Stimulated activated CD4-positive, alpha-beta T cell treated with anti-CD3 and anti-CD28 coated beads, TNF-alpha, amount 100 ng/mL, for 1 hour (primary cell): ENCODE measurements around the gene TLK1.
"Not testable (repeated sequence)": the region's sequence is repeated elsewhere in the genome, so short reads cannot be mapped to it uniquely, and the experiment has no call there.

ENCODE experiments used
- DNase-seq, 3 donors: peaks; one replicate each; pipeline ENCODE4 v3.0.0-alpha.2; 2020; ENCODE audit warnings: low read depth in 3 of 3, low spot score in 1 of 3

The TLK1 gene

DNA sequence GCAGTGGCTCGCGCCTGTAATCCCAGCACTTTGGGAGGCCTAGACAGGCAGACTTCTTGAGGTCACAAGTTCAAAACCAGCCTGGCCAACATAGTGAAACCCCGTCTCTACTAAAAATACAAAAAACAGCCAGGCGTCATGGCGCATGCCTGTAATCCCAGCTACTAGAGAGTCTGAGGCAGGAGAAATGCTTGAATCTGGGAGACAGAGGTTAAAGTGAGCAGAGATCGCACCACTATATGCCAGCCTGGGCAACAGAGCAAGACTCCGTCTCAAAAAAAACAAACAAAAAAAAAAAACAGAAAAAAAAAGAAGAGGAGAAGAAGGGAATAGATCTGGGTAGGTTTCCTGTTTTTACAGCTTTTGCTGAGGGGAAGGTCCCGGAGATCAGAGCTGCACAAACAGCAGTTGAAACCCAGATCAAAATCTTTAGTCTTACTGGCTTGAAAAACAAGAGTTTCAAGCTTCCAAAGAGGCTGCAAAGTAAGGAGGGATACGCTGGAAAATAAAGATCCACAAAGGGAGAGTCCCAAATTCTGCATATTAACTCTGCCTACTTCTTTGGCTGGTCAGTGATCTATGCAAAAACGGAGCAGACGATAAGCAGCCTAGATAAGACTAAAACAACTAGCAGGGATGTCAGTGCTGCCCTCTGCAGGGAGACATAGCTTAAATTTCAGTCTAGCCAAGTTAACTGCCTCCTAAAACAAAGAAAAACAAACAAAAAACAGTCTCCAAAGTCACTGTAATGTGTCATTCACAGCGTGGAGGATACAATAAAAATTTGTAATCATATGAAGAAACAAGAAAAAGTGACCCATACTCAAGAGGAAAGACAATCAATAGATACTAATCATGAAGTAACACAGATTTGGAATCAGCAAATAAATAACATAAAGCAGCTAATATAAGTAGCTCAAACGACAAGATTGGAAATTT is 74.1 kb downstream of the TLK1 start:
- no peak for DNase-seq

DNA sequence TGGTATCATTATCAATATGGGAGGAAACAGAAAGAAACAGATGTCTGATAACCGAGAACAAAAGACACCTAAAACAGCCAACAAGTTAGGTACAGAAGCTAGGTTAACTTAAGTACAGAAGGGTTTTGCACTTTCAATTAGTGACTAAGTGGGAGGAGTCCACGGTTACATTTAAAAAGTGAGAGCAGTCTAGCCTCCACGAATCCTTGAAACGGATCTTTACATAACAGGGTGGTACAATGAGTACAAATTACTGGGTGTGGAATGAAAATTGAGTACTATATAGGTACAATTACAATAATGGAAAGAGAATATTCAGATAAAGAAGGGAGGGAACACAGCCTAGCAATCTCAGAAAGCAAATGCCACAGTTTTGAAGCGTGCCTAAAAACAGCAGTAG is 76.6 kb downstream of the TLK1 start:
- no peak for DNase-seq

DNA sequence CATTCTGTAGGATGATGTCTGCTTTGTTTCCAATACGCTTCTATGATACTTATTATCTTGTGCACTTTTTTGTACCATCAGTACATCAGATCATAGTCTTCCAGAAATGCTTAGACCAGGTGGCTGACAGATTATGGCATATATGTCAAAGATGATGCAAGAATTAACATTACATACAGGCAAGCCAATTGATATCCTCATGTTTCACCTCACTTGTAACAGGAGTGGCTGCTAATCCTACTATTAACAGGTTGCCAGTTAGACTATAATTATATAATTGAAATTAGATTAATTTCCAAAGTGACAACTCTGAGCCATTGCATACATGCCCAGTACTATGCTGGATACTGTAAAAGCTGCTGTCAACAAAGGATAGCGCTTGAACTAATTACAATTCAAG is 77.2 kb downstream of the TLK1 start:
- no peak for DNase-seq

DNA sequence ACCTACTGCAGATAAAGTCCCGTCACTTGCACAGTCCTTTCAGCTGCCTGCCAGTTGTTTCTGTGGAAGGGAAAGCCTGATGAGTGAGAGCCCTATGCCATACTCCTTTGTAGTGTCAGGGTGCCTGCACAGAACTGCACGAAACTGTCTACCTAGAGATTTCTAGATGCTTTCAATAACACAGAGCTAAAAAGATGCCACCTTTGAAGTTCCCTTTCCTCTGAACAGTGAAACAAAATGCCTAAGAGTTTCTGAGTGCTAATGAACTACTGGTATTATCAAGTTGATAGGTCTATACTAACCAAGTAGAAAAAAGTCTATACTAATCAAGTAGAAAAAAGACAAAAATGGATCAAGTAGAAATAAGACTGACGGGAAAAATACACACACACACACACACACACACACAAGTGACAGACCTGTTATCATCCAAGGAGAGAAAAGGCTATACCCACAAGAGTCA is 79.0 kb downstream of the TLK1 start:
- DNase-seq, result no peak

DNA sequence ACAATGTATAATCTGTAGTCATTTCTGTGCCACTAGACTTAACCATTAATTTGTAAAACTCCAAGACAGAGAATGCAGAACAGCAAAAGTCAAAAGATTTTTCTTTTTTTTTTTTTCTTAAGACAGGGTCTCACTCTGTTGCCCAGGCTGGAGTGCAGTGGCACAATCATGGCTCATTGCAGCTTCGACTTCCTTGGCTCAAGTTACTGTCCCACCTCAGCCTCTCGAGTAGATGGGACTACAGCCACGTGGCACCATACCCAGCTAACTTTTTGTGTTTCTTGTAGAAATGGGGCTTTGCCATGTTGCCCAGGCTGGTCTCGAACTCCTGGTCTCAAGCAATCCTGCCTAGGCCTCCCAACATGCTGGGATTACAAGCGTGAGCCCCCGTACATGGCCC is 80.1 kb downstream of the TLK1 start:
- no peak for DNase-seq

DNA sequence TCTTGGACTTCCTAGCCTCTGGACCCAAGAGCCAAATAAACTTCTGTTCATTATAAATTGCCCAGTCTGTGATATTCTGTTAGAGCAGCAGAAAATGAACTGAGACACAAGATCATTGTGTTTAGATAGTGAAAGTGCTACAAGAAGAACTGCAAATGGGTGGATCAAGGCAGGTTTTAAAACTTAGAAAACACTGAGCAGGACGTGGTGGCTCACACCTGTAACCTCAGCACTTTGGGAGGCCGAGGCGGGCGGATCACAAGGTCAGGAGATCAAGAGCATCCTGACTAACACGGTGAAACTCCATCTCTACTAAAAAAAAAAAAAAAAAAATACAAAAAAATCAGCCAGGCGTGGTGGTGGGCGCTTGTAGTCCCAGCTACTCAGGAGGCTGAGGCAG is 84.3 kb downstream of the TLK1 start:
- DNase-seq, result not testable (repeated sequence)

DNA sequence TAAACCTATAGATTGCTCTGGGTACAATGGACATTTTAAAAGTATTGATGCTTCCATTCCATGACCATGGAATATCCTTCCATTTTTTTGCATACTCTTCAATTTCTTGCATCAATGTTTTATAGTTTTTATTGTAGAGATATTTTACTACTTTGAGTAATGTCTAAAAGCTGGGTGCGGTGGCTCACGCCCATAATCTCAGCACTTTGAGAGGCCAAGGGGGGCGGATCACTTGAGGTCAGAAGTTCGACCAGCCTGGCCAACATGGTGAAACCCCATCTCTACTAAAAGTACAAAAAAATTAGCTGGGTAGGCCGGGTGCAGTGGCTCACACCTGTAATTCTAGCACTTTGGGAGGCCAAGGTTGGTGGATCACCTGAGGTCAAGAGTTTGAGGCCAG is 88.5 kb downstream of the TLK1 start:
- DNase-seq, result no peak

DNA sequence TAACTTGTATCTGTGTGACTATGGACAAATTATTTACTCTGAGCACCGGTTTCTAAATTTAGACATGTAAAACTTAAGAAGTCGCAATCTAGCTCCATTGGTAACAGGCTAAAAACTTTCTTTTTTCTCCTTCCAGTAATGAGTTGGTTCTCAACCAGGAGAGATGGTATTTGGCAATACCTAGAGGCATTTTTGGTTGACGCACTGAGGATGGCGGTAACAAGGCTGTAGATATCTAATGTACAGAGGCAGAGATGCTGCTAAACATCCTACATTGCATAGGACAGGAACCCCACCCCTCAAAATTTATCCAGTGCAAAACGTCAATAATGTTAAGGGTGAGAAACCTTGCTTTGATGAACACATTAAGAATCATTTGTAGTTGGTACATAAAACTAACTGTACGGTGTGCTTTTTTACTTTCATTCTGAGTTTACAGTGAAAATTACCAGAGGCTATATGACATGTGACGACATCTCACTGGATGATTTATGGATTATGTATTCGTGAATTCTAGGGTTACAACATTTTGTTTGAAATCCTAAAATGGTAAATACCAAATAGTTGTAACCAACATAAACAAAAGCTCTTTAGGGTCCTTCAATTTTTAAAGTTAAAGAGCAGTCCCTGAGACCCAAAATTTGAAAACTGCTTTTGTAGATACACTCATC is 91.3 kb downstream of the TLK1 start:
- DNase-seq, result no peak

DNA sequence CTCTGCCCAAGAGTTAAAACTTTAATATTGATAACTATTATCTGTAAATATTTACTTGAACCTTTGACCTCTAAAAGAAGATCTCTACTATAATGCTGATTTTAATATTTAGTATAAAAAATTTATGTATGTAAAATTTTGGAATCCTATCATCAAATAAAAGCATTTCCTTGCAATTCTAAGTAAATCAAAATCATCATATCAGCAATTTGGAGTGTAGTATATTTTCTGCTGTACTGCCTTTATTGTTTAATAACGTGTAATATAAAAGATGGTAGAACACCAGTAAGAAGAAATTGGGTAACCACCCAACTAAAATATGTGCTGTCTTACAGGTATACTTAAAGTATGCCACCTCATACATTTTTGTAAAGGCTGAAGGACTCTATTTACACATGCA is 94.6 kb downstream of the TLK1 start:
- no peak for DNase-seq

DNA sequence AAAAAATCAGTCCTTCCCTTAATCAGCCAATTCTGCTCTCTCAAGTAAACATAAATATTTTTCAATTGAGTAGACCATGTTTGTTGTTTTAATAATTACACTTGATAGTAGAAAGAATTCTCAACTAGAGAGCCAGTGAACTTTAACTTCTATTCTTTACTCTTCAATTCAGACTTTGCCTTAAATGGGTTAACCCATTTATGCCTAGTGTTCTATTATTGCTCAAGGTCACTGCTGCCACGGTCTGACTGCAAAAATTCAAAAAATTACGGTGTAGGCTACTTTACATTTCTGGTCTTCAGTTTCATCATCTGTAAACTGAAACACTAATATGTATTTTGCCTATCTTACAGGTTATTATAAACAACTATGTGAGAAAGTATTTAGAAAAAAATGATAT is 103.1 kb downstream of the TLK1 start:
- no peak for DNase-seq

DNA sequence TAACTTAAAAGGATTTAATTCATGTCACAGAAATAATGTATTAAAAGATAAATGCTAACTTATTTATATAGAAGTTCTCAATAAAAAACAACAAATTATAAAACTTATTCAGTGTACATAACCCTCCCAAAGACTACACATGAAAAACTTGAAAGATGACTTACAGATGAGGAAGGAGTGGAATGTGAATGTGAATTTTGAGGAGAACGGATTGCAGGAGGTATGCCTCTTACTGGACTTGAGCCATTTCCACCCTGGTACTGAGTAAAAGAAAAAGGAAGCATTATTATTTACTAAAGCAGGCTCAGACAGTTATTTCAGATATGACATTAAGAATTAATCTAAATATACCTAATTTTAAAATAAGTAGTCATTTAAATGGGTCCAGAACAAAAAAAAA is 104.4 kb downstream of the TLK1 start:
- DNase-seq, result no peak

DNA sequence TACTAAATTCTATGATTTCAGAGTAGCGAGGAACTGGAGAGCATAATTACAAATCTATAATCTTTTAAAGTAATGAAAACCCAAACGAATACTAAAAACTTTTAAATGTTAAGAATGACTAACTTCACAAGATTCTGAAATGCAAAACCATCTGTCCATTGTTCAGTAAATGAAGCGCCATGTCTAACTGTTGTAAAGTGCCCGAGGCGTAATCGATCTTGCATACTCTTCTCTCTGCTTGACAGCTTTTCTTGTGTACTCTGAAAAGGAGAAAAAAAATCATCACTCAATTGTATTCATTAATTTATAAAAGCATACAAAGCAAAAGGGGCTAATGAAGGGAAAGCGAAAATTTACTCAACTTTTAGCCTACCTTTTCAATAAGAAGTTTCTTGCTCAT is 111.0 kb downstream of the TLK1 start:
- no peak for DNase-seq

DNA sequence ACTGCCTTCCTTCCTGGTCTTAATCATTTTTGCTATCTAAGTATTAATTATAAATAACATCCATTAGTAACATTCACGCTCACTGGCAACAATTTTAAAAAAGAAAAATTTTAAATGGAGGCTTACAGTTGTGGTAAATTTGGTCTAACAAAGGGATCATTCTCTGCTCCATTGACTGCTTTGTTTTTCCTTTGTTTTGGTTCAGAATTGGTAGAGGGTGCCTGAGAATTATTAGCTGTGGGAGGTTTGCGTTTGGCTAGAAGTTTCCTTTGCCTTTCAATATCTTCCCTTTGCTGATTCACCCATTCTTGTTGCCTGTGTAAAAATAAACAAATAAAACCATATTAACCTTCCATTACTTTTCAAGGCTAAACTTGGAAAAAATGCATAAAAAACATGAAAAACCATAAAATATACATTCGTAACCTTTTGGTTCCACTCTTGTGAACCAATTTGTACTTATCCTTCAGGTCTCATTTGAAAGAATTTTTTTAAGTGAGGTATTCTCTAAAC is 114.6 kb downstream of the TLK1 start:
- no peak for DNase-seq

DNA sequence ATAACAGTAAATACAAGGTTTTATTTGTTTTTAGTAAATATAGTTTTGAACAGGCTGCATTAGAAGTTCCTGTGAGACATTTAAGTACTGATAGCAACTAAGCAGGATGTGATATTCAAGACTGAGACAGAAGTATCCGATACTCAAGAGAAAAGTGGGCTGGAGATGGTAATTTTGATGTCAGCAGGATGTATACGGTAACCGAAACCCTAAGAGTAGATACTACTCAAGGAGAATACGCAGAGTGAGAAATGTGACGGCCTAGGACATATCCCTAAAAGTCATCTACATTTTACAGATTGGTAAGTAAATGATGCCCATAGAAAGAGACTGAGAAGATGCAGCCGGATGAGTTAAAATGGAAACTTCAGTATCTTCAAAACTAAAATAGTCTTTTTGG is 116.3 kb downstream of the TLK1 start:
- no peak for DNase-seq

DNA sequence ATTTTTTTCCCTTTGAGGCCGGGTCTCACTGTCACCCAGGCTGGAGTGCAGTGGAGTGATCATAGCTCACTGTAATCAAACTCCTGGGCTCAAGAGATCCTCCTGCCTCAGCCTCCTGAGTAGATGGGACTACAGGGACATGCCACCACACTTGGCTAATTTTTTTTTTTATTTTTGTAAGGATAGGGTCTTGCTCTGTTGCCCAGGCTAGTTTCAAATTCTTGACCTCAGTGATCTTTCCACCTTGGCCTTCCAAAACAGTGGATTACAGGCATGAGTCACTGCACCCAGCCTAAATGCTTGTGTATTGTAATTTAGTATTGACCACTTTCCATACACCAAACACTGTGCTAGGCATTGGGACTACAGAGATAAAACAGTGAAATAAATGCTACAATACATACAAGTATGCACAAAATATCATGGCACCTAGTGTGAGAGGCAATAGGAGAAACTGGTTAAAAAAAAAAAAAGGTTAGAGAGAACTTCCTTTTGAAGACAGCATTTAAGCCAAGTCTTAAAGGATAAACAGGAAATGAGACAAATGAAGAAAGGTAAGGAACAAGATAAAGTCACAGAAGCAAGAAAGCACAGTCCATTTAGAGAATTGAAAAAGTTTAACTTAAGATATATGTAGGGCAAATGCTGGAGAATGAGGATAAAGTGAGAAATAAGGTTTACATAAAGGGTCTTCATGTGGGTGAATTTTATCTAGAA is 118.3 kb downstream of the TLK1 start:
- no peak for DNase-seq

DNA sequence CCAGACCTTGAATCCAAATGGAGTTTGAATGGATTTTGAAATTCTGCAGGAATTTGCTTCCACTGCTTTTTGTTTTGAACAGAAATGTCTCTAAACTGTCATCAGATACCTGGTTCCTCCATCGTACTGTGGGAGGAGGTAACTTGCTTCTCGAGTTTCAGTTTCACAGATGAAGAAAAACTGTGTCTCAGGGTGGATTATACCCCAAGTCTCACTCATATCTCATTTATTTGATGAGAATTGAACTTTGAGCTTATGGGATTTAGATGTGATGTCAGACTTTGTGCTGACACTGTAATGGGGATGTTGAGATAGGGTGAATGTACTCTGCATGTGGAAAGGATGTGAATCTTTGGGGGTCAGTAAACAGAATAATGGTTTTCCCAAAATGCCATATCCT is 124.2 kb downstream of the TLK1 start:
- no peak for DNase-seq

DNA sequence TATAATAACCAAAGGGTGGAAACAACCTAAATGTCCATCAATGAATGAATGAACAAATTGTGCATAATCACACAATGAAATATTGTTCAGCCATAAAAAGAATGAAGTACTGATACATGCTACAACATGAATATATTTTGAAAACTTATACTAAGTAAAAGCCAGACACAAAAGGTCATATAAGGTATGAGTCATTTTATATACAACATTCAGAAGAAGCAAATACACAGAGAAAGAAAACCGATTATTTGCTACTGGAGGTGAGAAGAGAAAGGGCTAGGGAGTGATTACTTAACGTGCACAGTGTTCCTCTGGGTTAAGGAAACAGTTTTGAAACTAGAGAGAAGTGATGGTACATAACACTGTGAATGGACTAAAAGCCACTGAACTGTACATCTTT is 126.4 kb downstream of the TLK1 start:
- DNase-seq, result no peak

DNA sequence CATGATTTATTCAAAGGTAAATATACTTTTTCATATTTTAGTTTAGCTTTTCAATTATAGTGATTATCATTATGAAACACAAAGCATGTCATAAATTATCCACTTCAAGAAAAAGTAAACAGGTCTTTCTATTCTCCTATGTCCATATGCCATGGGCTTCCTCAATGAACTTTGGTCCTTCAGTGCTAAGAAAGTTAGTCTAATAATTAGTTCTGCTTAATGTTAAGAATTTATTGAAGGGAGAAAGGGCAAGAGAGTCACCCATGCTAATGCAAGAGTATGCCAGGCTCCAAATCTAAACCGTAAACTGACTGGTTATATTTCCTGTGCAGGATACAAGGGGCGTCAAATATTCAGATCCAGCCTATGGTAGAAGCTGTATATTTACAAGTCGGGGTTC is 135.5 kb downstream of the TLK1 start:
- DNase-seq, result no peak

DNA sequence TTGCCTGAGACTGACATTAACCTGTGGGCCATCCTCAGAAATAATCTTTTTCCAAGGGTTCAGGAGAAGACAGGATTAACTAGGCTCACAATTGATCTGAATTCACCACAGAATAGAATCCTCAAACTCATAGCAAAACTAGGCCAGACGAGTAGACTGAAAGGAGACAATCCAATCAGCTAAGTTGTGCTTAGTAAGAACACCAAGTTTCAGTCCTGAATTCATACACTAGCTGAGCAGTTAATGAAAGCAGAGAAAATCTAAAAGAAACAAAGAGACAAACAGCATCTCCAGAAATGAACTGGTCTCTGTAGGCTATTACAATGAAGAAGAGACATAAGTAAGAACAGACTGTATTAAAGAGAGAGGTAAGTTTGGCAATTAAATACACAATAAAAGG is 142.2 kb downstream of the TLK1 start:
- DNase-seq, result no peak

DNA sequence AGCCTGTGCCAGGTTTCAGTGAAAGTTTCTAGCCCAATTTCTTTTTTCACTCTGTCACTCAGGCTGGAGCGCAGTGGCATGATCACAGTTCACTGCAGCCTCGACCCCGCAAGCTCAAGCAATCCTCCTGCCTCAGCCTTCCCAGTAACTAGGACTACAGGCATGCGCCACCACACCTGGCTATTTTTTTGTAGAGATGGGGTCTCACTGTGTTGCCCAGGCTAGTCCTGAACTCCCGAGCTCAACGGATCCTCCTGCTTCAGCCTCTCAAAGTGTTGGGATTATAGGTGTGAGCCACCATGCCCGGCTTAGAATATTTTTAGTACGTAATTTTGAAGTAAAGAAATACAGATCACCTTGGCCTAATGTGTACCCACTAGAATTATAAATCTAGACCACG is 144.6 kb downstream of the TLK1 start:
- DNase-seq, result no peak

DNA sequence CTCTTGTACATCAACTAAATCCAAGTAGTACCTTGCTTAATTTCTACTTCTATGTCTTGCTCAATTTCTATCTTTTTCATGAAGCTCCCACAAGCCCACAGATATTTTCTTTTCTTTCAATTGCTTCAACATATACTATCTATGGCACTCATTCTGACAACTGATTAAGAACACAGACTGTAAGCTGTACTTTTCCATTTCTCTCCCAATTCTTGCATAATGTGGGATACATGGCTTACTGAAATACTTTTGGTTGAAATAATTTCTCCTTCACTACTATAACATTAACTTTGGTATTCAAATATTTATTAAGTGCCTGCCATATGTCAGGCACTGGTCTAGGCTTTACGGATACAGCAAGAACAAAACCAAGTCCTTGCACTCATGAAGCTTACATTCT is 146.8 kb downstream of the TLK1 start:
- no peak for DNase-seq

DNA sequence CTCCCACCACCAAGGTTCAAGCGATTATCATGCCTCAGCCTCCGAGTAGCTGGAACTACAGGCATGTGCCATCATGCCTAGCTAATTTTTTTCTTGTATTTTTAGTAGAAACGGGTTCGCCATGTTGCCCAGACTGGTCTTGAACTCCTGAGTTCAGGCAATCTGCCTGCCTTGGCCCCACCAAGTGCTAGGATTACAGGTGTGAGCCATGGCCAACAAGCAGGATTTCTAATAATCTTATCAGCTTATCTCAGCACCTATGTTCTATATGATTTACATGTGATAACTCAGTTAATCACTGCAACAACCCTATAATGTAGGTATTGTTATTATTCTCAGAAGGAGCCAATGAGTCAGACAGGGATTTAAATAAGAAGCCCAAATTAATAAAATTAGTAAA is 151.3 kb downstream of the TLK1 start:
- no peak for DNase-seq
